GM06990 (cell line): ENCODE results near the gene CCDC12.

Source experiments
- DNase-seq: peaks from one replicate; pipeline ENCODE4 v3.0.0-alpha.2; 2011; ENCODE audit not compliant: insufficient read length; ENCODE audit errors: extremely low read depth
- H3K27me3 ChIP-seq: replicated peaks from 2 replicates; pipeline ENCODE4 v1.6.0; 2011; ENCODE audit warnings: low read length; ENCODE audit not compliant: control insufficient read depth, insufficient read depth
- H3K36me3 ChIP-seq: 2 replicates; pipeline ENCODE4 v1.5.1; 2011; ENCODE audit warnings: low read length; ENCODE audit not compliant: control insufficient read depth, insufficient read depth
- H3K4me3 ChIP-seq: replicated peaks from 2 replicates; pipeline ENCODE4 v1.5.1; 2011; ENCODE audit warnings: low read depth, mild to moderate bottlenecking, control low read depth, low read length
- TF ChIP-seq, protein P1 (sequence below): IDR thresholded peaks from 2 replicates; pipeline ENCODE4 v1.5.1; 2011; ENCODE audit warnings: low read length, control low read depth, mild to moderate bottlenecking, inconsistent platforms; ENCODE audit not compliant: insufficient read depth, poor library complexity, severe bottlenecking

Gene CCDC12

DNA sequence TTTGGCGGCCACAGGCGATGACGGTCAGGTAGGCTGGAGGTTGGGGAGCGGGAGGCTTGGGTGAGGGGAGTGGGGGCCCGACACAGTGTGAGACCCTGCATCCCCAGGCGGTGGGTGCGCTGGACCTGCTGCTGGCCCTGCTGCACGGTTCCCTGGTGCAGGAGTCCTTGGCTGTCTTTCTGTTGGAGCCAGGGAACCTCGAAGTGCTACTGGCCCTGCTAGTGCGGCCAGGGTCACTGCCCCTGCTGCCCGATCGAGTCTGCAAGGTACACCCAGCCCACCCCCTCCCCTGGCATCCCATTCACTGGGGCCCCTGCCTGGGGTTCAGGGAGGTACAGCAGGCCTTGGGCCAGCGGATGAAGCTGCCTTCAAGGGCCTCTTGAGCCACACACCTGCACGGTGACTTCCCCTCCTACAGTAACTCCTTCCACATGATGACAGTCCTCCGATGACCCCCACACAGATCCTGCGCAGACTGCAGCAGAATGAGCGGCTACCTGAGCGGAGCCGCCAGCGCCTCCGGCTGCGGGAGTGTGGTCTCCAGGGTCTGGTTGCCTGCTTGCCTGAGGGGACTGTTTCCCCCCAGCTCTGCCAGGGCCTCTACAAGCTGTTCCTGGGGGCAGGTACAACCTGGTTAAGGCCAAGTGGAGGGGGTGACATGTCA, 22.4 kb upstream of the CCDC12 start:
- TF ChIP-seq, protein P1, sequence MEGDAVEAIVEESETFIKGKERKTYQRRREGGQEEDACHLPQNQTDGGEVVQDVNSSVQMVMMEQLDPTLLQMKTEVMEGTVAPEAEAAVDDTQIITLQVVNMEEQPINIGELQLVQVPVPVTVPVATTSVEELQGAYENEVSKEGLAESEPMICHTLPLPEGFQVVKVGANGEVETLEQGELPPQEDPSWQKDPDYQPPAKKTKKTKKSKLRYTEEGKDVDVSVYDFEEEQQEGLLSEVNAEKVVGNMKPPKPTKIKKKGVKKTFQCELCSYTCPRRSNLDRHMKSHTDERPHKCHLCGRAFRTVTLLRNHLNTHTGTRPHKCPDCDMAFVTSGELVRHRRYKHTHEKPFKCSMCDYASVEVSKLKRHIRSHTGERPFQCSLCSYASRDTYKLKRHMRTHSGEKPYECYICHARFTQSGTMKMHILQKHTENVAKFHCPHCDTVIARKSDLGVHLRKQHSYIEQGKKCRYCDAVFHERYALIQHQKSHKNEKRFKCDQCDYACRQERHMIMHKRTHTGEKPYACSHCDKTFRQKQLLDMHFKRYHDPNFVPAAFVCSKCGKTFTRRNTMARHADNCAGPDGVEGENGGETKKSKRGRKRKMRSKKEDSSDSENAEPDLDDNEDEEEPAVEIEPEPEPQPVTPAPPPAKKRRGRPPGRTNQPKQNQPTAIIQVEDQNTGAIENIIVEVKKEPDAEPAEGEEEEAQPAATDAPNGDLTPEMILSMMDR: no peak
- Histone ChIP-seq H3K4me3 (no peak overlapping the region), H3K36me3 (peaks cover 75% of the 10 kb centered on the region), H3K27me3 (no peaks in the 10 kb centered on the region)
- no peak for DNase-seq

DNA sequence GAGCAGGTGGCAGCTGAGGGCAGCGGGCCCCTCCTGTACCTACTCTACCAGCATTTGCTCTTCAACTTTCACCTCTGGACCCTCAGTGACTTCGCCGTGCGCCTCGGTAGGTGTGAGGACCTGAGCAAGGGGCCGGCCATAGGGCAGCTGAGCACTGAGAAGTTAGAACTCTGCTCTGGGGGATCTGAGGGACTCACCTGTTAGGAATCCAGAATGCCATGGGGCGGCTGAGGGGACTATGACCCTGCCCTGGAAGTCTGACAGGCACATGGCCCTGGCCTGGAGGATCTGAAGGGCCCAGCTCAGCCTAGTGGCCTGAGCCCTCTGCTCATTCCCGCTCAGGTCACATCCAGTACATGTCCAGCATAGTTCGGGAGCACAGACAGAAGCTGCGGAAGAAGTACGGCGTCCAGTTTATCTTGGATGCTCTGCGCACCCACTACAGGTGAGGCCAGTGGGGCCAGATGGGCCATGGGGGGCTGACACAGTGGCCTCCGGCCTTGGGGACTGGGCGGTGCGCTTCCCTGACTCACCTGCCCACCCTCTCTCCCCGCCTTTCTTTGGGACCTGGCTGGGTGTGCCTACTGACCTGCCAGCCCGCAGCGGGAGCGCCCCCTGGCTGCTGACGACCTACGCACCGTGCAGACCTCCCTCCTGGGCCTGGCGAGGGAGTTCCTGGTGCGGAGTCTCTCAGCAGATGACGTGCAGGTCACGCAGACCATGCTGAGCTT, 21.7 kb upstream of the CCDC12 start:
- H3K4me3 ChIP-seq: no peak overlapping the region
- H3K27me3 ChIP-seq: no peaks in the 10 kb centered on the region
- peaks cover 75% of the 10 kb centered on the region for H3K36me3 ChIP-seq
- TF ChIP-seq, protein P1: peak; percentile 92
- DNase-seq: peak; percentile 77

DNA sequence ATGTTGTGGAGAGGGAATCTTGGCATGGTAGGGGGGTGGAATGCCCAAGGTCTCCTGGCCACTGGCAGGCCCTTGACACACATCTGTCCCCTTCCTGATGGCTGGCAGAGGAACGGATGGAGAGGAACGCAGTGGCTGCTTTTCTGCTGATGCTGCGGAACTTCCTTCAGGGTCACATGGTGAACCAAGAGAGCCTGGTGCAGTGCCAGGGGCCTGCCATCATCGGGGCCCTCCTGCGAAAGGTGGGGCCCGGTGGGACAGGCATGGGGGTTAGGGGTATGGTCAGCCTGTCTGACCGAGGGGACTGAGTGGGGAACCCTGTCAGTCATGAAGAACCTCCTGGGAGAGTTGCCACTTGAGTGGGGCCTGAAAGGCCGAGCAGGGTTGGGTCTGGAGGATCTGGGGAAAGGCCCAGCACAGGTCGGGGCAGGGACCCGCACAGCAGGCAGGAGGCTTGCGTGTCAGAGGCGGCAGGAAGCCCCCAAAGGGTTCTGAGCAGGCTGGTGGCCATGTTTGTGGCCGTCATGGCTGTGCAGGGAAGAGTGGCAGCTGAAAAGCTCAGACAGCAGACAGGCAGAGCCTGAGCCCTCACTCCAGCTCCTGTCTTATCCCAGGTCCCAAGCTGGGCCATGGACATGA, 21.0 kb upstream of the CCDC12 start:
- TF ChIP-seq, protein P1: no peak
- H3K36me3 ChIP-seq: peaks cover 72% of the 10 kb centered on the region

DNA sequence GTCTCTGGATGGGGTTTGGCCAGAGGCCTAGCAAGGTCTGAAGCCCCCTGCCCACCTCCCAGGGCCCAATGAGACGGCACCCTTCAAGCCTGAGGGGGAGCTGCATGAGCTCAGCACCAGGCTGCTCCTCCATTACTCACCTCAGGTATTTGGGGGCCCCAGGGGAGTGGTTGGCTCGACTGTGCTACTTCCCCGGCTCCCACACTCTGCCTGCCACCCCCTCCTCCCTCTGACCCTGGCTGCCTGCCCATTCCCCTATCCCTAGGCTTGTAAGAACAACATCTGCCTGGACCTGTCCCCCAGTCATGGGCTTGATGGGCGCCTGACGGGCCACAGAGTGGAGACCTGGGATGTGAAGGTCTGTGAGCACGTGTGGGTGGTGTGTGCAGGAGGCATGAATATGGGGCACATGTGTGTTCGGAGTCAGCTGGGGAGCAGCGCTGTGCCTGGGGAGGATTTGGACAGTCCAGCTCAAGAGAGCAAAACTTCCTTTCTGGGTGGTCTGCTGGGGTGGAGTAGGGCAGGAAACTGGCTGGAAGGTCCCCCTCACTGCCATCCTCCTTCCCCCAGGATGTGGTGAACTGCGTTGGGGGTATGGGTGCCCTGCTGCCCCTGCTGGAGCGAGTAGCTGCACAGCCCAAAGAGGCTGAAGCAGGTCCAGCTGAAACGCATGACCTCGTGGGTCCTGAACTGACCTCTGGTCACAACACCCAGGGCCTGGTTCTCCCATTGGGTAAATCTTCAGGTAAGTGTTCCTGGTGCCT, 20.3 kb upstream of the CCDC12 start:
- no peak for DNase-seq
- peaks cover 71% of the 10 kb centered on the region for H3K36me3 ChIP-seq
- TF ChIP-seq, protein P1: no peak
- H3K27me3 ChIP-seq: no peaks in the 10 kb centered on the region
- no peak overlapping the region for H3K4me3 ChIP-seq

More for the DNA sequence above, 21.0 kb upstream of the CCDC12 start:
- Histone ChIP-seq H3K27me3 (no peaks in the 10 kb centered on the region), H3K4me3 (no peak overlapping the region)
- no peak for DNase-seq

DNA sequence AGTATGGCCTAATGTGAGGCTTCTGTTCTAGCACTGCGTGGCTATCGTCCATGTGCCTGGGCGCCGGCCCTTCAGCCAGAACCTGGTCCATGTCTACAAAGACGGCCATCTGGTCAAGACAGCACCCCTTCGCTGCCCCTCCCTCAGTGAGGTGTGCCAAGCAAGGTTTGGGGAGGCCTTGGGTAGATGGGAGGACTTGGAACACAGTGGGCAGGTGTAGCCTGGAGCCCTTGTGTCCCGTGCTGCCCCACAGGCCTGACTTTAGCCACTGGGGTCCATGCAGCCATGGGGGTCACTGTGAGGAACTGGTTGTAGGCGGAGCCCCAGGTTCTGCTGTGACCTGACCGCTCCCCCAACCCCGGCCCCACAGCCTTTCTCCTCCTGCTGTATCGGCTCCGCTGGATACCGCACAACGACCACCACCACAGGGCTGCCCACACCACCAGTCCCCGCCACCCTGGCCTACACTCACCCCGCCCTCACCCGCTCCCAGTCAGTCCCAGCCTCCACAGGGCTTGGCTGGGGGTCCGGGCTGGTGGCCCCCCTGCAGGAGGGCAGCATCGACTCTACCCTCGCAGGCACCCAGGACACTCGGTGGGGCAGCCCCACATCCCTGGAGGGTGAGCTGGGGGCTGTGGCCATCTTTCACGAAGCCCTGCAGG, 19.5 kb upstream of the CCDC12 start:
- TF ChIP-seq, protein P1: no peak
- Histone ChIP-seq H3K27me3 (no peaks in the 10 kb centered on the region), H3K4me3 (no peak overlapping the region), H3K36me3 (peaks cover 70% of the 10 kb centered on the region)
- no peak for DNase-seq
